HepG2 (cell line): ENCODE data around the gene RAD23A. TPM values are rescaled to one million over a fixed set of nuclear protein-coding genes. Genes with fewer than 3 reads are reported as not detected.

Source experiments
- ATF1 ChIP-seq: IDR thresholded peaks from 2 replicates; pipeline ENCODE4 v1.6.1; 2016; ENCODE audit warnings: mild to moderate bottlenecking, control low read depth
- CBX5 ChIP-seq: sonication (generic); formaldehyde crosslinking; IDR thresholded peaks from 2 replicates; pipeline ENCODE4 v1.4.0; 2020; ENCODE audit warnings: missing genetic modification reagents, borderline replicate concordance
- GABPA ChIP-seq, 2 experiments: IDR thresholded peaks; 2 replicates each; pipeline ENCODE4 v1.6.1; 2011 to 2016; ENCODE audit warnings: low read depth in 2 of 2, low read length in 1 of 2, missing biosample characterization in 1 of 2, missing genetic modification characterization in 1 of 2
- GLMP ChIP-seq: sonication (generic); formaldehyde crosslinking; IDR thresholded peaks from 2 replicates; pipeline ENCODE4 v1.9.0; 2021; ENCODE audit warnings: missing genetic modification reagents, mild to moderate bottlenecking, borderline replicate concordance
- GMEB2 ChIP-seq: IDR thresholded peaks from 2 replicates; pipeline ENCODE4 v1.6.1; 2016; ENCODE audit warnings: missing biosample characterization, missing genetic modification reagents, low read depth
- NFKB2 ChIP-seq: sonication (generic); formaldehyde crosslinking; IDR thresholded peaks from 2 replicates; pipeline ENCODE4 v1.4.0; 2020; ENCODE audit warnings: missing genetic modification reagents, borderline replicate concordance
- NFRKB ChIP-seq: fragments of 450-650 bp; IDR thresholded peaks from 2 replicates; pipeline ENCODE4 v1.6.1; 2017
- PLRG1 ChIP-seq: fragments of 450-650 bp; conservative IDR thresholded peaks from 2 replicates; pipeline ENCODE4 v1.6.1; 2016
- PRPF4 ChIP-seq: fragments of 200-400 bp; formaldehyde crosslinking; IDR thresholded peaks from 2 replicates; pipeline ENCODE4 v1.6.1; 2016; ENCODE audit warnings: low read length, low read depth; ENCODE audit not compliant: poor library complexity, severe bottlenecking
- SKIL ChIP-seq: sonication (generic); formaldehyde crosslinking; IDR thresholded peaks from 2 replicates; pipeline ENCODE4 v1.8.0; 2022; ENCODE audit warnings: missing genetic modification reagents, mild to moderate bottlenecking, moderate library complexity, borderline replicate concordance
- SNAPC4 ChIP-seq: sonication (generic); formaldehyde crosslinking; IDR thresholded peaks from 2 replicates; pipeline ENCODE4 v1.4.0; 2020; ENCODE audit warnings: mild to moderate bottlenecking, missing genetic modification reagents
- ZMAT3 ChIP-seq: sonication (generic); formaldehyde crosslinking; conservative IDR thresholded peaks from 2 replicates; pipeline ENCODE4 v1.7.0; 2021; ENCODE audit warnings: missing genetic modification reagents
- ZNF160 ChIP-seq: sonication (generic); formaldehyde crosslinking; IDR thresholded peaks from 2 replicates; pipeline ENCODE4 v1.8.0; 2022; ENCODE audit warnings: mild to moderate bottlenecking, inconsistent platforms, missing genetic modification reagents
- ZNF281 ChIP-seq: sonication (generic); formaldehyde crosslinking; IDR thresholded peaks from 2 replicates; pipeline ENCODE4 v1.4.0; 2020; ENCODE audit warnings: missing genetic modification reagents, borderline replicate concordance
- ZNF614 ChIP-seq: IDR thresholded peaks from 2 replicates; pipeline ENCODE4 v1.6.1; 2018; ENCODE audit warnings: missing biosample characterization, missing genetic modification reagents, inconsistent platforms, borderline replicate concordance
- ZNF619 ChIP-seq: sonication (generic); formaldehyde crosslinking; IDR thresholded peaks from 2 replicates; pipeline ENCODE4 v1.4.0; 2020; ENCODE audit warnings: mild to moderate bottlenecking, missing genetic modification reagents
- polyA plus RNA-seq, 8 experiments: library from polyadenylated mRNA; depleted of rRNA in 3 of 8; stranded (reverse) in 7 of 8; unstranded in 1 of 8; fragments of >200 nt; fragmentation: Illumina TruSeq in 4 of 8; extraction: Trizol in 4 of 8; gene quantifications; 2 replicates each; pipeline versions ENCODE4 v1.2.1 to v1.2.3, GENCODE V29; 2011 to 2016; ENCODE audit warnings: low read depth in 4 of 8, missing spikeins in 1 of 8, mixed read lengths in 1 of 8; ENCODE audit not compliant: insufficient read depth in 1 of 8
- total RNA-seq, 5 experiments: library from RNA; depleted of rRNA; stranded (reverse); fragments of >200 nt; fragmentation: Illumina TruSeq; extraction: Trizol; gene quantifications; 2 replicates each; pipeline ENCODE4 v1.2.3, GENCODE V29; 2016; ENCODE audit warnings: low read depth in 1 of 5

RAD23A gene
- total and polyA plus RNA-seq, 2 of the 13 experiments (the other 11 are each of a cell fraction or from before 2014, with no cell fraction given), result 42.5 to 54.2 TPM

- TF ChIP-seq ZNF281 (CRISPR knock-in tag) (no peak), GABPA (IDR thresholded peaks at IDR 0.05; ENCODE audit: low read depth, low read length) (no peak), GABPA (CRISPR knock-in tag; IDR thresholded peaks at IDR 0.05; ENCODE audit: low read depth) (no peak), CBX5 (CRISPR knock-in tag) (no peak), ATF1 (CRISPR knock-in tag) (no peak), PRPF4 (no peak), PLRG1 (no peak), GMEB2 (no peak), ZNF619 (peak; percentile 15; the same call in 1 of the 2 replicates), ZMAT3 (CRISPR knock-in tag) (no peak), NFRKB (no peak), GLMP (CRISPR knock-in tag) (no peak), SNAPC4 (CRISPR knock-in tag) (no peak), ZNF160 (CRISPR knock-in tag) (no peak), NFKB2 (CRISPR knock-in tag) (no peak), ZNF614 (CRISPR knock-in tag) (no peak), SKIL (CRISPR knock-in tag) (no peak)
These were observed 39.6 kb downstream of the RAD23A start (continued) for GRCh38 chr19:12985049-12985776.
